Ascending aorta (tissue), 2 donors: ENCODE measurements around the gene IL10. TPM values are rescaled to one million over a fixed set of nuclear protein-coding genes. Genes with fewer than 3 reads are reported as not detected.

Experiments used
- DNase-seq, 2 donors: peaks; one replicate each; pipeline ENCODE4 v3.0.0-alpha.2; 2019; ENCODE audit warnings: low spot score in 2 of 2
- H3K27ac ChIP-seq, 2 donors: fragments of 200-600 bp; sonication (generic); one replicate each; pipeline ENCODE4 v1.5.1; 2016 to 2017; ENCODE audit warnings: mild to moderate bottlenecking in 1 of 2
- H3K27me3 ChIP-seq: fragments of 200-600 bp; sonication (generic); one replicate; pipeline ENCODE4 v1.5.1; 2017
- H3K36me3 ChIP-seq, 2 donors: fragments of 200-600 bp; sonication (generic); one replicate each; pipeline ENCODE4 v1.5.1; 2016
- H3K4me1 ChIP-seq, 2 donors: fragments of 200-600 bp; sonication (generic); one replicate each; pipeline ENCODE4 v1.5.1; 2016 to 2017; ENCODE audit warnings: mild to moderate bottlenecking in 1 of 2
- H3K4me3 ChIP-seq, 2 donors: fragments of 200-600 bp; sonication (generic); one replicate each; pipeline ENCODE4 v1.5.1; 2016 to 2017; ENCODE audit warnings: mild to moderate bottlenecking in 1 of 2
- H3K9me3 ChIP-seq, 2 donors: fragments of 200-600 bp; sonication (generic); one replicate each; pipeline ENCODE4 v1.5.1; 2016
- CTCF ChIP-seq, 3 experiments: fragments of 200-600 bp in 2 of 3; fragments of 450-650 bp in 1 of 3; sonication (generic) in 2 of 3; IDR thresholded peaks; one replicate each; pipeline ENCODE4 v1.5.1; 2016 to 2019; ENCODE audit warnings: antibody characterized with exemption in 3 of 3, mild to moderate bottlenecking in 1 of 3, moderate library complexity in 1 of 3
- intact Hi-C: fragments of 100-400 bp; cut with DNase I; formaldehyde crosslinking; loops from one replicate; pipeline ENCODE4 v1.15.1; 2023
- total RNA-seq: library from RNA; depleted of rRNA; stranded (reverse); fragments of >200 nt; gene quantifications from one replicate; pipeline ENCODE4 v1.1.0, GENCODE V29; 2016

The IL10 gene
- total RNA-seq, 1 donor from 2014 or later, result 1.6 TPM

GRCh38 chr1:206742719-206743383 is 29.4 kb downstream of the IL10 start:
- intact Hi-C loops, result no loop called here
- no peak overlapping the region for H3K4me3 ChIP-seq
- H3K27me3 ChIP-seq, result no peaks in the 10 kb centered on the region
- no peak for TF ChIP-seq CTCF (IDR thresholded peaks at IDR 0.05)
- DNase-seq, result no peak
- no peaks in the 10 kb centered on the region for H3K9me3 ChIP-seq
- H3K4me1 ChIP-seq, result no peaks in the 10 kb centered on the region
- H3K27ac ChIP-seq, result no peak overlapping the region
- no peaks in the 10 kb centered on the region for H3K36me3 ChIP-seq

GRCh38 chr1:206741142-206741701 is 31.1 kb downstream of the IL10 start:
- no peak overlapping the region for H3K27ac ChIP-seq
- H3K9me3 ChIP-seq, result no peaks in the 10 kb centered on the region
- no peak overlapping the region for H3K4me3 ChIP-seq
- no peak for TF ChIP-seq CTCF (IDR thresholded peaks at IDR 0.05)
- no peaks in the 10 kb centered on the region for H3K4me1 ChIP-seq
- H3K27me3 ChIP-seq, result no peaks in the 10 kb centered on the region
- intact Hi-C loops, result no loop called here
- H3K36me3 ChIP-seq, result no peaks in the 10 kb centered on the region
- DNase-seq, result no peak

DNA sequence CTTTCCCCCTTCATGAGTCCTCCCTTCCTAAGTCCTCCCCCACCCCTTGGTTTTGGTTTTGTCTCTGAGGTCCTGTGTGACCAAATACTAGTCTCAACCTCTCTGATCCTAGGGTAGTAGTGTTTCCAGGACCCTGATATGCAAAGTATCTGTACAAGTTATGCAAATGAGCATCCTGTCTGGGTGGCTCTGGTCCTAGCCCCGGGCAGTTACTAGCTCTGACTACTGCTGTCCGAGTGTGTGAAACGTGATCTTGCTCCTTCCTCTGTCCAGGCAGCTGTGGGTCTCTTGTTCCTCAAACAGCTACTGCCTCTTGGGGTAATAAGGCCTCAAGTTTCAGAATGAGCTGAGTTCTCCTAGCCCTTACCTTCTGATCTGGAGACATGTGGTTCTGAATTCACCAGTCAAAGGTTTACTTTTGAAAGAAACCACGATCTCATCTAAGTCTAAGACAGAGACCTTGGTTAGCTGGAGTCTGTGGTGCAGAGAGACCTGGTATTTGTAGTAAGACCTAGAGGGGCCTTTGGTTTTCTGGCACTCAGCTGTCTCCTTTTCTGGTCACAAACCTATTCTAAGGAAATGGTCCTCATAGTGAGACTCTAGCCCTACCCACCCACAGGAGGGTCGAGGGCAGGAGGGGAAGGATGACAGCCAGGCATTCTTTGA is 32.8 kb downstream of the IL10 start:
- peaks cover 0 to 7% of the 10 kb centered on the region in 2 donors for H3K36me3 ChIP-seq
- no peaks in the 10 kb centered on the region for H3K9me3 ChIP-seq
- no peaks in the 10 kb centered on the region for H3K27me3 ChIP-seq
- intact Hi-C loops, result no loop called here
- H3K27ac ChIP-seq, result no peak overlapping the region
- TF ChIP-seq CTCF (IDR thresholded peaks at IDR 0.05), result no peak
- H3K4me3 ChIP-seq, result no peak overlapping the region
- H3K4me1 ChIP-seq, result no peaks in the 10 kb centered on the region
- no peak for DNase-seq

DNA sequence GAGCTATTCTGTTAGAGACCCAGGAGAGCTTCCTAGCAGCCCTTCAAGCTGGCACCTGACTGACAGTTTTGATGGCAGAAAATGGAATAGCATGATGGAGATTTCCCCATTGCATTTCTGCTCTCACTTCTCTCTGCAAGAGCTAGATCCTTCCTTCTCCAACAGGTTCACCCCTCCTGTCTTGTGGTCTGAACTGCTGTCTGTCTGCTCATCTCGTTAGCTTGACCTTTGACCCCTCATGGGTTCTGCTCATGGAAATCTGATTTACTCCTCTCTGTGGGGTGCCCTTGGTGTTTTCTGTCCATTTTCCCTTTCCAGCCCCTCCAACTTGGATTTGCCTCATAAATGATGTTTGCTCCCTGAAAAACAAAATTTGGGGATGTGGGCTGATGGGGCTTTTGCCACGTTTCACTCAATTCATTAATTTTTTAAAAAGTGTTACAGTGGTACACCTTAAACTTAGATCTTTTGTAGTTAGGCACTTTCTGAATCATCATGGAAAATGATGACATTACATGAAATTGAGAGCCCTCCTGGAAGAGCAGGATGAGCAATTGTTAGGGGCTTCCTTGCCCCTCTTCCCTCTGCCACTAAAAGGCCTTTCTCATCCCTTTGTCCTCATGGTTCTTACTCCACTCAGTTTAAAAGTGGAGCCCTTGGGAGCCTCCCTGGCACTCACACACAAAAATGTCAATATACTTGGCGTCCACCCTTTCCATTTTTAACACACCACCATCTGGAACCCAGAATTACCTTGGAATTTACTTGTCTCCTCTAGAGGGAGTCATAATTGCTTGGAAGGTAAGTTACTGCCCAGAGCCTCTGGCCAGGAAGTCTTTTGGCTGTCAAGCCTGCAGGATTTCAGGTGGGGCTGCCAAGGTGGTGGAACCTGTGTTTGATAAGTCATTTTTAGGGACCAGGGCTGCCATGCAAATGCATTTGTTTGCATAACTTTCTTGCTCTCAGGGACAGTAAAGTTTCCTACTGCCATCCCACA is 33.6 kb downstream of the IL10 start:
- H3K4me3 ChIP-seq, result no peak overlapping the region

More for the DNA sequence above, 33.6 kb downstream of the IL10 start:
- intact Hi-C loops, result no loop called here
- H3K27me3 ChIP-seq, result no peaks in the 10 kb centered on the region
- no peaks in the 10 kb centered on the region for H3K9me3 ChIP-seq
- DNase-seq, result no peak
- TF ChIP-seq CTCF (IDR thresholded peaks at IDR 0.05), result peak in 1 of 3 experiments; percentile 7
- H3K4me1 ChIP-seq, result no peaks in the 10 kb centered on the region
- no peak overlapping the region for H3K27ac ChIP-seq
- peaks cover 2 to 15% of the 10 kb centered on the region in 2 donors for H3K36me3 ChIP-seq
